Hepatocyte (in vitro differentiated cells): ENCODE measurements around the gene SPACDR. TPM values are rescaled to one million over a fixed set of nuclear protein-coding genes. Genes with fewer than 3 reads are reported as not detected.

Experiments
- DNase-seq: peaks from one replicate; pipeline ENCODE4 v3.0.0-alpha.2; 2016; ENCODE audit warnings: low spot score
- H2AFZ ChIP-seq: fragments of 200-600 bp; sonication (generic); 2 replicates; pipeline ENCODE4 v1.6.0; 2016; ENCODE audit warnings: antibody characterized with exemption, mild to moderate bottlenecking
- H3K27ac ChIP-seq: fragments of 200-600 bp; sonication (generic); 2 replicates; pipeline ENCODE4 v1.5.1; 2016; ENCODE audit warnings: mild to moderate bottlenecking
- H3K27me3 ChIP-seq: fragments of 200-600 bp; sonication (generic); 2 replicates; pipeline ENCODE4 v1.6.1; 2016
- H3K36me3 ChIP-seq: fragments of 200-600 bp; sonication (generic); replicated peaks from 2 replicates; pipeline ENCODE4 v1.5.1; 2016; ENCODE audit warnings: low read depth; ENCODE audit not compliant: insufficient read depth
- H3K4me1 ChIP-seq: fragments of 200-600 bp; sonication (generic); 2 replicates; pipeline ENCODE4 v1.5.1; 2016; ENCODE audit warnings: mild to moderate bottlenecking, moderate library complexity; ENCODE audit not compliant: insufficient read depth
- H3K4me2 ChIP-seq: fragments of 200-600 bp; sonication (generic); 2 replicates; pipeline ENCODE4 v1.6.0; 2016
- H3K4me3 ChIP-seq: fragments of 200-600 bp; sonication (generic); 2 replicates; pipeline ENCODE4 v1.5.1; 2016; ENCODE audit warnings: mild to moderate bottlenecking
- H3K79me2 ChIP-seq: fragments of 200-600 bp; sonication (generic); 2 replicates; pipeline ENCODE4 v1.6.0; 2017; ENCODE audit warnings: mild to moderate bottlenecking
- H3K9me2 ChIP-seq: fragments of 200-600 bp; sonication (generic); replicated peaks from 2 replicates; pipeline ENCODE4 v1.6.0; 2017; ENCODE audit warnings: mild to moderate bottlenecking; ENCODE audit not compliant: insufficient read depth
- H3K9me3 ChIP-seq: fragments of 200-600 bp; sonication (generic); 2 replicates; pipeline ENCODE4 v1.5.1; 2016; ENCODE audit warnings: low read depth, mild to moderate bottlenecking
- H4K20me1 ChIP-seq: fragments of 200-600 bp; sonication (generic); 2 replicates; pipeline ENCODE4 v1.6.0; 2016; ENCODE audit warnings: mild to moderate bottlenecking; ENCODE audit not compliant: insufficient read depth, poor library complexity, severe bottlenecking
- CTCF ChIP-seq: fragments of 200-600 bp; sonication (generic); IDR thresholded peaks from 2 replicates; pipeline ENCODE4 v1.5.1; 2016; ENCODE audit warnings: antibody characterized with exemption, mild to moderate bottlenecking; ENCODE audit not compliant: poor library complexity
- EZH2 ChIP-seq: fragments of 200-600 bp; sonication (generic); IDR thresholded peaks from 2 replicates; pipeline ENCODE4 v1.6.1; 2016; ENCODE audit warnings: antibody characterized with exemption, mild to moderate bottlenecking, borderline replicate concordance
- EZH2phosphoT487 ChIP-seq: fragments of 200-600 bp; sonication (generic); IDR thresholded peaks from one replicate; pipeline ENCODE4 v1.6.1; 2018; ENCODE audit warnings: antibody characterized with exemption, mild to moderate bottlenecking, low read depth, moderate library complexity; ENCODE audit not compliant: unreplicated experiment, severe bottlenecking
- WGBS: methylation state at CpG from one replicate; pipeline ENCODE4 v1.1.6; 2016; ENCODE audit warnings: low lambda C conversion rate; ENCODE audit errors: missing lambda C conversion rate; 5-methylcytosine and 5-hydroxymethylcytosine counted together
- polyA plus RNA-seq: library from polyadenylated mRNA; unstranded; fragments of >200 nt; fragmentation: Nextera tagmentation; extraction: Ambion mirVana; gene quantifications from 2 replicates; pipeline ENCODE4 v1.2.1, GENCODE V29; 2016
- total RNA-seq: library from RNA; depleted of rRNA; stranded (reverse); fragments of >200 nt; gene quantifications from 2 replicates; pipeline ENCODE4 v1.2.3, GENCODE V29; 2014

Gene SPACDR
- total and polyA plus RNA-seq, 2 experiments from 2014 or later, result 0.13 TPM; not detected in 1

GRCh38 chr7:100486111-100486636 lies 22.1 kb upstream of the SPACDR start:
- H3K4me1 ChIP-seq, result peaks cover 5% of the 10 kb centered on the region
- no peak overlapping the region for H2AFZ ChIP-seq
- H3K27me3 ChIP-seq, result no peaks in the 10 kb centered on the region
- no peaks in the 10 kb centered on the region for H4K20me1 ChIP-seq
- no peak for DNase-seq
- no peaks in the 10 kb centered on the region for H3K9me2 ChIP-seq
- H3K27ac ChIP-seq, result no peak overlapping the region
- no peaks in the 10 kb centered on the region for H3K79me2 ChIP-seq
- H3K36me3 ChIP-seq, result no peaks in the 10 kb centered on the region
- TF ChIP-seq EZH2phosphoT487, result no peak
- no peak for TF ChIP-seq EZH2
- no peak for TF ChIP-seq CTCF
- 90% methylated on average over 5 of the region's 5 CpGs for WGBS
- H3K4me2 ChIP-seq, result no peak overlapping the region
- H3K9me3 ChIP-seq, result no peaks in the 10 kb centered on the region
- H3K4me3 ChIP-seq, result no peak overlapping the region

GRCh38 chr7:100485471-100485876 lies 21.4 kb upstream of the SPACDR start:
- Histone ChIP-seq H3K27ac (no peak overlapping the region), H3K36me3 (no peaks in the 10 kb centered on the region), H3K4me1 (peaks cover 5% of the 10 kb centered on the region), H4K20me1 (no peaks in the 10 kb centered on the region), H3K4me2 (peak overlapping the region; percentile 99), H3K4me3 (no peak overlapping the region), H3K79me2 (no peaks in the 10 kb centered on the region), H3K27me3 (no peaks in the 10 kb centered on the region), H3K9me2 (no peaks in the 10 kb centered on the region), H3K9me3 (no peaks in the 10 kb centered on the region), H2AFZ (no peak overlapping the region)
- TF ChIP-seq CTCF (no peak), EZH2 (no peak), EZH2phosphoT487 (no peak)
- peak; percentile 11 for DNase-seq
- WGBS, result 74% methylated on average over 4 of the region's 4 CpGs

- Histone ChIP-seq H4K20me1 (no peaks in the 10 kb centered on the region), H3K9me2 (no peaks in the 10 kb centered on the region), H3K27ac (peak overlapping the region; percentile 53), H3K36me3 (no peaks in the 10 kb centered on the region), H3K4me2 (peak overlapping the region; percentile 99), H3K9me3 (no peaks in the 10 kb centered on the region), H3K27me3 (no peaks in the 10 kb centered on the region), H3K4me3 (no peak overlapping the region), H3K79me2 (peaks cover 3% of the 10 kb centered on the region), H3K4me1 (peaks cover 5% of the 10 kb centered on the region), H2AFZ (no peak overlapping the region)
- TF ChIP-seq EZH2 (no peak), EZH2phosphoT487 (no peak), CTCF (no peak)
- no peak for DNase-seq
- 65% methylated on average over 6 of the region's 6 CpGs for WGBS
Observed at GRCh38 chr7:100484673-100485045, 20.6 kb upstream of the SPACDR start.
